ENCODE results near the gene SLAMF6.
"Not testable (repeated sequence)": the region's sequence is repeated elsewhere in the genome, so short reads cannot be mapped to it uniquely, and the experiment has no call there.

SLAMF6 gene

DNA sequence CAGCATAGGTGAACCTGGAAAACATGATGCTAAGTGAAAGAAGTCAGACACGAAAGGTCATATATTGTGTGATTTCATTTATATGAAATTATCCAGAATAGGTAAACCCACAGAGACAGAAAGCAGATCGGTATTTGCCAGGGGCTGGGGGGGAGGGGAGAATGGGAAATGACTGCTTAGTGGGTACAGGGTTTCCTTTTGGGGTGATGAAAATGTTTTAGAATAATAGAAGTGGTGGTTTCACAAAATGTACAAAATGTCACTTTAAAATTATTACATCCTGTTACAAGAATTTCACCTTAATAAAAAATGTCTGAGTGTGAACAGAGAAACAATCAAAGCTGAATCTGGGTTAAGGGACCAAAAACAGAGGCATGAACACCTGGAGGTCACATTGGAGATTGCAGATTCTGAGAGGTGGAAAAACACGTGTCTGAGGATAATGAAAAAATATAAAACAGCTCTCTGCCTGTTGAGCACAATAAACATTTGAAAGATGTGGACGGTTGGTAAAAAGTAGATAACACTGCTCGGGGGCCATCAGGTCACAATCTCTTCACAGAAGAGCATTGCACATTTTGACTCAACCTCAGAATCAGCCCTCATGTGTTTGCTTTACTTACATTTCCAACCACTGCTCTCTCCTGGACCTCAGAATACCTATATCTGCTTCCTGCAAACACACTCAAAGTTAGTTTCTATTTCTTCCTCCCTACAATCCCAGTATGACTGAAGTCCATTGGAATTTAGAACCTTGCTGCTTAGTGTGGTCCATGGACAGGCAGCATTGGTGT, 3.2 kb downstream of the SLAMF6 start:
- H3K4me3 ChIP-seq (ENCODE audit: low read length): no peak overlapping the region
- DNase-seq (ENCODE audit: low read depth): no peak
- no peak for TF ChIP-seq CTCF (conservative IDR thresholded peaks at IDR 0.05; ENCODE audit: low read depth, low read length)

GRCh38 chr1:160517519-160517918, 5.5 kb downstream of the SLAMF6 start:
- DNase-seq (ENCODE audit: low read depth); H3K4me3 ChIP-seq (ENCODE audit: low read length): not testable (repeated sequence)

- H3K4me3 ChIP-seq (ENCODE audit: low read length); DNase-seq (ENCODE audit: low read depth): not testable (repeated sequence)
Measured at GRCh38 chr1:160515908-160516307, 7.1 kb downstream of the SLAMF6 start.

DNA sequence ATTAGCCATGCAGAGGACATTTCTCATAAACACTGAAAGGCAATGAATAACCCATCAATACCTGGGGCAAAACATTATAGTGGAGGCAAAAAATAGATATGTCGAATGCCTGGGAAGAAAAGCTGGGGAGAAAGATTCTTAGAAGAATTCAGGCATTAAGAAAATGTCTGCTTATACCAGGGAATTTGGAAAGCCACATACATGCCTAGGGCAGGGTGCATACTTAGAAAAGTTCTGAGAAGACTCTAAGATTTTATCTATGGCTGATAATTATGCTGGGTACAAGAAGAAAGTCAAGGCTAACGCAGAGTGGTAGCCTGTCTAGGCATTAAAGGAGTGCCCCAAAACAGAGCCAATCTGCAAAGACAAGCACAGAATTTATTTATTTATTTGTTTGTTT, 18.4 kb downstream of the SLAMF6 start:
- no peak overlapping the region for H3K4me3 ChIP-seq (ENCODE audit: low read length)
- no peak for DNase-seq (ENCODE audit: low read depth)
- no peak for TF ChIP-seq CTCF (conservative IDR thresholded peaks at IDR 0.05; ENCODE audit: low read depth, low read length)

GRCh38 chr1:160503087-160503486, 20.0 kb downstream of the SLAMF6 start:
- no peak overlapping the region for H3K4me3 ChIP-seq (ENCODE audit: low read length)
- TF ChIP-seq CTCF (conservative IDR thresholded peaks at IDR 0.05; ENCODE audit: low read depth, low read length): no peak
- DNase-seq (ENCODE audit: low read depth): no peak

DNA sequence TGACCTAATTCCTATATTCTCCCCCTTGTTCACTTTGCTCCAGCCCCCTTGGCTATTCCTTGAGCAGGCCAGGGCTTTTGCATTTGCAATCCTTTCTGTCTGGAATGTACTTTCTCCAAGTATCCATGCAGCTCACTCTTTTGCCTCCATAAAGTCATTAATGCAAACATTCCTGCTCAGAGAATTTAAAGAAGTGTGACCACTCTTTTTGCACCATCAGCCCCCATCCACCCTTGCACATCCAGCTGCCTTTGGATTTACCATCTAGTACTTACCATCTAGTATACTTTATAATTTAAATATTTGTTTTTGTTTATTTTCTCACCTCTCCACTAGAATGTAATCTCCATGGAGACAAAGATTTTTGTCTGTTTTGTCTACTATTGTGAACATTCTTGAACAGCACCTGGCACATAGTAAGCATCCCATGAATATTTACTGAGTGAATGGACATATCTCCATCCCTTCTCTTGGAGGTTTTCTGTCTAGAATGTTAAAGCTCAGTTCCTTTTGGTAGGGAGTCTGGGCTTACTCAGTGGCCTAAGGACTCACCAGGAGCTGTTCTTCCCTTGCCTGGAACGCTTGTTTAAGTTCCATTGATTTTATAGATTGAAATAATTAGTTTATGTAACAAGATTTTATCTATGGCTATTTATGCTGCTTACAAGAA, 22.6 kb downstream of the SLAMF6 start:
- TF ChIP-seq CTCF (conservative IDR thresholded peaks at IDR 0.05; ENCODE audit: low read depth, low read length): no peak
- DNase-seq (ENCODE audit: low read depth): no peak
- H3K4me3 ChIP-seq (ENCODE audit: low read length): no peak overlapping the region

DNA sequence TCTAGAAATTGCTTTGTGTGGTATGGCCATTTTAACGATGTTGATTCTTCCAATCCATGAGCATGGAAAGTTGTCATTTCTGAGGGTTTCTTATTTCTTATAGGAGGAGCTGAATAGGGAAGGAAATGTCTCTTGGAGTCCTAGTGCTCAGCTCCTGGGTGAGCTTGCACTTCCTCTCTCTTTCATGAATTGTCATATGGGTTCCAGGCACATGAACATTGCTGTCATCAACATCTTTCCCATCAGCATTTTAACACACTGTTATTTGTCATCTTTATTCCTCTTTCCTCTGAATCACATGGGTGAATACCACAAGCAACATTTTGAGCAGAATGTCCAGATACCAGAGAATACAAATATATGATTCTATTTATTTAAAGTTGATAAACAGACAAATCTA, 23.4 kb downstream of the SLAMF6 start:
- no peak overlapping the region for H3K4me3 ChIP-seq (ENCODE audit: low read length)
- TF ChIP-seq CTCF (conservative IDR thresholded peaks at IDR 0.05; ENCODE audit: low read depth, low read length): no peak
- no peak for DNase-seq (ENCODE audit: low read depth)

DNA sequence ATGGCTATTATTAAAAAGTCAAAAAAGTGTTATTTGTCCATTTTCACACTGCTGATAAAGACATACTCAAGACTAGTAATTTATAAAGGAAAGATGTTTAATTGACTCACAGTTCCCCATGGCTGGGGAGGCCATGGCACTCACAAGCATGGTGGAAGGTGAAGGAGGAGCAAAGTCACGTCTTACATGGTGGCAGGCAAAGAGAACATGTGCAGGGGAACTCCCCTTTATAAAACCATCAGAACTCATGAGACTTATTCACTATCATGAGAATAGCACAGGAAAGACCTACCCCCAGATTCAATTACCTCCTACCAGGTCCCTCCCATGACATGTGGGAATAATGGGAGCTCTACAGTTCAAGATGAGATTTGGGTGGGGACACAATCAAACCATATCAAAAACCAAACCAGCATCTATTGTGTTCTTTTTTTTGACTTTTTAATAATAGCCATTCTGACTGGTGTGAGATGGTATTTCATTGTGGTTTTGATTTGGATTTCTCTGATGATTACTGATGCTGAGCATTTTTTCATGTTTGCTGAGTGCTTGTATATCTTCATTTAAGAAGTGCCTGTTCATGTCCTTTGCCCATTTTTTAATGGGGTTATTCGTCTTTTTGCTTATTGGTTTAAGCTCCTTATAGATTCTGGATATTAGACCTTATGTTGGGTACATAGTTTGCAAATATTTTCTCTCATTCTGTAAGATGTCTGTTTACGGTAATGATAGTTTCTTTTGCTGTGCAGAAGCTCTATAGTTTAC, 24.6 kb downstream of the SLAMF6 start:
- DNase-seq (ENCODE audit: low read depth): not testable (repeated sequence)

More for the DNA sequence above, 24.6 kb downstream of the SLAMF6 start:
- H3K4me3 ChIP-seq (ENCODE audit: low read length): not testable (repeated sequence)

Data from retinal pigment epithelial cell (primary cell).